Measurements from ENCODE around the gene HTR4.

The HTR4 gene

GRCh38 chr5:148660346-148660660 is 6.0 kb upstream of the HTR4 start:
- DNase-seq: no peak

- no peak for DNase-seq
Observed at GRCh38 chr5:148659641-148660345, 5.5 kb upstream of the HTR4 start.

- no peak for DNase-seq
Observed at GRCh38 chr5:148653291-148653835, 964 bp downstream of the HTR4 start.

GRCh38 chr5:148651528-148651927 is 2.8 kb downstream of the HTR4 start:
- DNase-seq: no peak

GRCh38 chr5:148645527-148645926 is 8.8 kb downstream of the HTR4 start:
- no peak for DNase-seq

- no peak for DNase-seq
Observed at GRCh38 chr5:148641735-148642134, 12.6 kb downstream of the HTR4 start.

- no peak for DNase-seq
Observed at GRCh38 chr5:148640471-148640870, 13.9 kb downstream of the HTR4 start.

- DNase-seq: no peak
Observed at GRCh38 chr5:148639081-148639480, 15.2 kb downstream of the HTR4 start.

- no peak for DNase-seq
Observed at GRCh38 chr5:148636353-148636752, 18.0 kb downstream of the HTR4 start.

GRCh38 chr5:148635321-148636083 is 18.8 kb downstream of the HTR4 start:
- DNase-seq: no peak

- no peak for DNase-seq
Observed at GRCh38 chr5:148633067-148633377, 21.3 kb downstream of the HTR4 start.

GRCh38 chr5:148632255-148633066 is 21.9 kb downstream of the HTR4 start:
- DNase-seq: no peak

GRCh38 chr5:148626986-148627385 is 27.3 kb downstream of the HTR4 start:
- no peak for DNase-seq

GRCh38 chr5:148626081-148626613 is 28.2 kb downstream of the HTR4 start:
- no peak for DNase-seq

- DNase-seq: no peak
Observed at GRCh38 chr5:148625250-148625649, 29.1 kb downstream of the HTR4 start.

- no peak for DNase-seq
Observed at GRCh38 chr5:148623741-148624140, 30.6 kb downstream of the HTR4 start.

GRCh38 chr5:148623101-148623500 is 31.2 kb downstream of the HTR4 start:
- no peak for DNase-seq

GRCh38 chr5:148620696-148621095 is 33.6 kb downstream of the HTR4 start:
- peak; percentile 53 for DNase-seq

- DNase-seq: no peak
Observed at GRCh38 chr5:148620091-148620490, 34.2 kb downstream of the HTR4 start.

GRCh38 chr5:148619484-148619883 is 34.8 kb downstream of the HTR4 start:
- no peak for DNase-seq

GRCh38 chr5:148615644-148616275 is 38.6 kb downstream of the HTR4 start:
- DNase-seq: no peak

GRCh38 chr5:148607406-148607805 is 46.9 kb downstream of the HTR4 start:
- DNase-seq: no peak

GRCh38 chr5:148606296-148606695 is 48.0 kb downstream of the HTR4 start:
- DNase-seq: no peak

Data from GF-D8 (cell line).